DND-41 (cell line): ENCODE results near the gene TIMM44.

Source experiments
- CTCF ChIP-seq: IDR thresholded peaks from 2 replicates; pipeline ENCODE4 v1.5.1; 2012; ENCODE audit warnings: borderline replicate concordance, low read length, moderate library complexity, mild to moderate bottlenecking; ENCODE audit not compliant: poor library complexity, severe bottlenecking; ENCODE audit errors: extremely low read depth
- EZH2 ChIP-seq: IDR thresholded peaks from 3 replicates; pipeline ENCODE4 v1.6.1; 2012; ENCODE audit warnings: borderline replicate concordance, low read depth, mild to moderate bottlenecking, moderate library complexity, low read length, inconsistent platforms; ENCODE audit not compliant: severe bottlenecking

GRCh38 chr19:7877249-7877836 lies 66.1 kb downstream of the TIMM44 start:
- TF ChIP-seq CTCF = no peak
- no peak for TF ChIP-seq EZH2
